Fibroblast of skin of left biceps (primary cell): ENCODE measurements around the gene DDX47.
A peak's percentile ranks its signal among the peaks of the same experiment; 100 is the strongest.
"Not testable (repeated sequence)": the region's sequence is repeated elsewhere in the genome, so short reads cannot be mapped to it uniquely, and the experiment has no call there.

ENCODE experiments used
- DNase-seq, 2 experiments: peaks; one replicate each; pipeline ENCODE4 v3.0.0-alpha.2; 2013; ENCODE audit warnings: low read depth in 2 of 2

The DDX47 gene

GRCh38 chr12:12820376-12820775 is 7.2 kb downstream of the DDX47 start:
- not testable (repeated sequence) for DNase-seq

- no peak for DNase-seq
Observed at GRCh38 chr12:12821975-12822374, 8.8 kb downstream of the DDX47 start.

GRCh38 chr12:12822886-12823285 is 9.7 kb downstream of the DDX47 start:
- no peak for DNase-seq

GRCh38 chr12:12823300-12823699 is 10.2 kb downstream of the DDX47 start:
- peak in 1 of 2 experiments; percentile 53 for DNase-seq

- no peak for DNase-seq
Observed at GRCh38 chr12:12823811-12824210, 10.7 kb downstream of the DDX47 start.

GRCh38 chr12:12835378-12836146 is 22.4 kb downstream of the DDX47 start:
- DNase-seq, result no peak

- no peak for DNase-seq
Observed at GRCh38 chr12:12836571-12836970, 23.4 kb downstream of the DDX47 start.

- no peak for DNase-seq
Observed at GRCh38 chr12:12837025-12837812, 24.1 kb downstream of the DDX47 start.

GRCh38 chr12:12837813-12838153 is 24.6 kb downstream of the DDX47 start:
- DNase-seq, result no peak

GRCh38 chr12:12839003-12839395 is 25.9 kb downstream of the DDX47 start:
- DNase-seq, result no peak

- not testable (repeated sequence) for DNase-seq
Observed at GRCh38 chr12:12839439-12839838, 26.3 kb downstream of the DDX47 start.

GRCh38 chr12:12839873-12840579 is 26.9 kb downstream of the DDX47 start:
- DNase-seq, result no peak

- no peak for DNase-seq
Observed at GRCh38 chr12:12840580-12840899, 27.4 kb downstream of the DDX47 start.

GRCh38 chr12:12841428-12841827 is 28.3 kb downstream of the DDX47 start:
- not testable (repeated sequence) for DNase-seq

- no peak for DNase-seq
Observed at GRCh38 chr12:12845794-12846243, 32.7 kb downstream of the DDX47 start.

GRCh38 chr12:12846780-12847179 is 33.6 kb downstream of the DDX47 start:
- not testable (repeated sequence) for DNase-seq

- no peak for DNase-seq
Observed at GRCh38 chr12:12853435-12853834, 40.3 kb downstream of the DDX47 start.

- no peak for DNase-seq
Observed at GRCh38 chr12:12859690-12860089, 46.5 kb downstream of the DDX47 start.

- no peak for DNase-seq
Observed at GRCh38 chr12:12864243-12864642, 51.1 kb downstream of the DDX47 start.

- DNase-seq, result no peak
Observed at GRCh38 chr12:12868477-12869235, 55.5 kb downstream of the DDX47 start.

GRCh38 chr12:12870465-12870864 is 57.3 kb downstream of the DDX47 start:
- DNase-seq, result peak; percentile 93 to 94
